Mesothelial cell of epicardium (in vitro differentiated cells): Measurements from ENCODE around the gene CLDN18. TPM values are rescaled to one million over a fixed set of nuclear protein-coding genes. Genes with fewer than 3 reads are reported as not detected.

Source experiments
- DNase-seq, 2 experiments: peaks; one replicate each; pipeline ENCODE4 v3.0.0; 2021; ENCODE audit warnings: low spot score in 2 of 2; ENCODE audit not compliant: unreplicated experiment in 2 of 2
- H3K27ac Mint-ChIP-seq: 2 replicates; pipeline ENCODE4 v1.8.0; 2021; ENCODE audit warnings: mixed read lengths
- H3K27me3 Mint-ChIP-seq: 2 replicates; pipeline ENCODE4 v1.8.0; 2021; ENCODE audit warnings: low read depth, mixed read lengths
- H3K36me3 Mint-ChIP-seq: 2 replicates; pipeline ENCODE4 v1.8.0; 2021; ENCODE audit warnings: mixed read lengths
- H3K4me1 Mint-ChIP-seq: 2 replicates; pipeline ENCODE4 v1.8.0; 2021; ENCODE audit warnings: mixed read lengths
- H3K4me3 Mint-ChIP-seq: 2 replicates; pipeline ENCODE4 v1.8.0; 2021; ENCODE audit warnings: mild to moderate bottlenecking, moderate library complexity, mixed read lengths
- H3K9me3 Mint-ChIP-seq: 2 replicates; pipeline ENCODE4 v1.8.0; 2021; ENCODE audit warnings: mixed read lengths
- CTCF ChIP-seq: fragments of 200-600 bp; sonication (generic); IDR thresholded peaks from one replicate; pipeline ENCODE4 v1.5.0; 2021; ENCODE audit warnings: antibody characterized with exemption; ENCODE audit not compliant: unreplicated experiment
- total RNA-seq: library from RNA; stranded (reverse); gene quantifications from 3 replicates; pipeline ENCODE4 v1.2.1, GENCODE V29; 2021

Gene CLDN18
- total RNA-seq, 1 donor from 2014 or later: not detected

- no peak for TF ChIP-seq CTCF
- DNase-seq: no peak
- Mint-ChIP-seq H3K4me1 (no peaks in the 10 kb centered on the region), H3K36me3 (no peaks in the 10 kb centered on the region), H3K4me3 (no peak overlapping the region), H3K27ac (no peak overlapping the region), H3K27me3 (no peaks in the 10 kb centered on the region), H3K9me3 (peaks cover 4% of the 10 kb centered on the region)
Measured at GRCh38 chr3:138043266-138044029, 33.5 kb downstream of the CLDN18 start.

GRCh38 chr3:138046085-138046484 lies 36.1 kb downstream of the CLDN18 start:
- TF ChIP-seq CTCF: no peak
- peaks cover 4% of the 10 kb centered on the region for H3K9me3 Mint-ChIP-seq
- H3K36me3 Mint-ChIP-seq: no peaks in the 10 kb centered on the region

GRCh38 chr3:138046955-138047354 lies 37.0 kb downstream of the CLDN18 start:
- no peak overlapping the region for H3K4me3 Mint-ChIP-seq
- H3K27ac Mint-ChIP-seq: no peak overlapping the region
- no peaks in the 10 kb centered on the region for H3K4me1 Mint-ChIP-seq
- no peaks in the 10 kb centered on the region for H3K36me3 Mint-ChIP-seq
- no peaks in the 10 kb centered on the region for H3K27me3 Mint-ChIP-seq
- peaks cover 4% of the 10 kb centered on the region for H3K9me3 Mint-ChIP-seq
- no peak for DNase-seq
- no peak for TF ChIP-seq CTCF

More at GRCh38 chr3:138046085-138046484, 36.1 kb downstream of the CLDN18 start:
- Mint-ChIP-seq H3K27ac (no peak overlapping the region), H3K27me3 (no peaks in the 10 kb centered on the region), H3K4me1 (no peaks in the 10 kb centered on the region), H3K4me3 (no peak overlapping the region)
- DNase-seq: no peak

GRCh38 chr3:138047596-138048158 lies 37.7 kb downstream of the CLDN18 start:
- no peaks in the 10 kb centered on the region for H3K36me3 Mint-ChIP-seq
- no peak for TF ChIP-seq CTCF
- no peak overlapping the region for H3K4me3 Mint-ChIP-seq
- H3K27me3 Mint-ChIP-seq: no peaks in the 10 kb centered on the region
- no peaks in the 10 kb centered on the region for H3K4me1 Mint-ChIP-seq
- DNase-seq: no peak
- H3K9me3 Mint-ChIP-seq: peaks cover 4% of the 10 kb centered on the region
- H3K27ac Mint-ChIP-seq: no peak overlapping the region

GRCh38 chr3:138049157-138049919 lies 39.4 kb downstream of the CLDN18 start:
- no peak for DNase-seq
- Mint-ChIP-seq H3K36me3 (no peaks in the 10 kb centered on the region), H3K4me3 (no peak overlapping the region), H3K27ac (no peak overlapping the region), H3K9me3 (peaks cover 3% of the 10 kb centered on the region), H3K27me3 (no peaks in the 10 kb centered on the region), H3K4me1 (no peaks in the 10 kb centered on the region)
- TF ChIP-seq CTCF: no peak
